H1 (cell line): ENCODE data around the gene DENND1A.

Experiments
- ATF2 ChIP-seq: IDR thresholded peaks from 2 replicates; pipeline ENCODE4 v1.6.1; 2012; ENCODE audit warnings: low read length, inconsistent platforms
- CTCF ChIP-seq, 3 experiments: IDR thresholded peaks; 1 replicate in 2 of 3; 2 replicates in 1 of 3; pipeline versions ENCODE4 v1.5.1 to v1.6.1; 2011; ENCODE audit warnings: low read length in 3 of 3, mild to moderate bottlenecking in 3 of 3, inconsistent platforms in 2 of 3, low read depth in 1 of 3, moderate library complexity in 1 of 3; ENCODE audit not compliant: insufficient read depth in 1 of 3; ENCODE audit errors: control extremely low read depth in 1 of 3
- EGR1 ChIP-seq: IDR thresholded peaks from 2 replicates; pipeline ENCODE4 v1.6.1; 2011; ENCODE audit warnings: low read depth, low read length, borderline replicate concordance
- PHF8 ChIP-seq: fragments of 200-600 bp; sonication (generic); conservative IDR thresholded peaks from 2 replicates; pipeline ENCODE4 v1.7.1; 2012; ENCODE audit warnings: low read depth, mild to moderate bottlenecking, inconsistent platforms, low read length, moderate library complexity
- POLR2A ChIP-seq, 2 experiments: IDR thresholded peaks; 1 replicate in 1 of 2; 2 replicates in 1 of 2; pipeline ENCODE4 v1.6.1; 2011; ENCODE audit warnings: low read depth in 2 of 2, low read length in 2 of 2, mild to moderate bottlenecking in 2 of 2; ENCODE audit errors: control extremely low read depth in 1 of 2
- POU5F1 ChIP-seq: IDR thresholded peaks from 2 replicates; pipeline ENCODE4 v1.6.1; 2011; ENCODE audit warnings: low read depth, mild to moderate bottlenecking, low read length, moderate library complexity
- SP4 ChIP-seq: IDR thresholded peaks from 2 replicates; pipeline ENCODE4 v1.6.1; 2012; ENCODE audit warnings: low read length, inconsistent platforms
- TF ChIP-seq, protein P1 (sequence below): IDR thresholded peaks from 2 replicates; pipeline ENCODE4 v1.6.1; 2011; ENCODE audit warnings: low read depth, mild to moderate bottlenecking, low read length; ENCODE audit not compliant: insufficient read depth

GRCh38 chr9:123761905-123762605 is 167.9 kb downstream of the DENND1A start:
- TF ChIP-seq POLR2A (IDR thresholded peaks at IDR 0.05; ENCODE audit: control extremely low read depth in 1 of 2, low read depth in 2 of 2, low read length in 2 of 2) (no peak), CTCF (IDR thresholded peaks at IDR 0.05; ENCODE audit: control extremely low read depth in 1 of 3, insufficient read depth in 1 of 3, low read depth in 1 of 3, low read length in 3 of 3) (no peak), ATF2 (no peak), SP4 (no peak), POU5F1 (no peak), PHF8 (no peak), EGR1 (no peak)
- TF ChIP-seq, protein P1, sequence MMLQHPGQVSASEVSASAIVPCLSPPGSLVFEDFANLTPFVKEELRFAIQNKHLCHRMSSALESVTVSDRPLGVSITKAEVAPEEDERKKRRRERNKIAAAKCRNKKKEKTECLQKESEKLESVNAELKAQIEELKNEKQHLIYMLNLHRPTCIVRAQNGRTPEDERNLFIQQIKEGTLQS, result no peak
